A549 treated with DMSO at 1 μM for 4 hours (cell line): ENCODE results near the gene ZNF99. TPM values are rescaled to one million over a fixed set of nuclear protein-coding genes. Genes with fewer than 3 reads are reported as not detected.

Experiments used
- total RNA-seq: library from RNA; stranded (reverse); fragments of 200-300 nt; extraction: Qiagen RNA extraction; gene quantifications from 5 replicates; pipeline ENCODE4 v1.2.3, GENCODE V29; 2022; ENCODE audit warnings: low read depth

Gene ZNF99
- total RNA-seq: not detected in 5 replicates

DNA sequence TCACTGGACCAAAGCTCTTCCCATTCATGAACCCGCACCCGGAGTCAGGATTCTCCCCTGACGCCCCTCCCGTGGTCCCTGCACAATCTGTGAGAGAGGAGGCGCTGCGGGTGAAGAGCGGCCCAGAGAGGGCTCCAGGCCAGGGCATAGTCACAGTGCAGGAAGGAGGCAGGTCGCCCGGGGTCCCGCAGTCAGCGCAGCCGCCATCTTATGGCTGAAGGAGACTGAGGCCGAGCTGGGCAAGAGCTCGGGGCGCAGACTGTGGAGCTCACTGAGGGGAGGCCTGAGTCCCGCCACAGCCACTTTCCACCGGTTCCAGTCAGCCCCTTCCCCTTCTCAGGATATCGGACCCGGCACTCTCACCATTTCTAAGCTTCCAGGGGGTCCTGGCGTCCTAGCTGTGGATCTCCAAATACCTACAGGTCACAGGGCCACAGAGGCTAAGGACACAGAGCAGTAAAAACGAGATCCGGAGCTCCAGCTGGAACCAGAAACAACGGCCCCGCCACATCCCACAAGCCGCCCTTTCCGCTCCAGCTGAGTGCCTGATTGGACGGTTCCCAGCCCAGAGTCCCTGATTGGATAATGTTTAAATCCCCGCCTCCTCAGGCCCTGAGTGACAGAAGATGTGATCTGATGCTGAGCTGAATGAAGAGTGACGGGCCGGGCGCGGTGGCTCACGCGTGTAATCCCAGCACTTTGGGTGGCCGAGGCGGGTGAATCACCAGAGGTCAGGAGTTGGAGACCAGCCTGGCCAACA, at the start of gene ZNF99:
TSS of gene ZNF99 (minus strand) at position 501 of the 760 bp plus-strand sequence. CDS start at position 366, 135 bp downstream.

DNA sequence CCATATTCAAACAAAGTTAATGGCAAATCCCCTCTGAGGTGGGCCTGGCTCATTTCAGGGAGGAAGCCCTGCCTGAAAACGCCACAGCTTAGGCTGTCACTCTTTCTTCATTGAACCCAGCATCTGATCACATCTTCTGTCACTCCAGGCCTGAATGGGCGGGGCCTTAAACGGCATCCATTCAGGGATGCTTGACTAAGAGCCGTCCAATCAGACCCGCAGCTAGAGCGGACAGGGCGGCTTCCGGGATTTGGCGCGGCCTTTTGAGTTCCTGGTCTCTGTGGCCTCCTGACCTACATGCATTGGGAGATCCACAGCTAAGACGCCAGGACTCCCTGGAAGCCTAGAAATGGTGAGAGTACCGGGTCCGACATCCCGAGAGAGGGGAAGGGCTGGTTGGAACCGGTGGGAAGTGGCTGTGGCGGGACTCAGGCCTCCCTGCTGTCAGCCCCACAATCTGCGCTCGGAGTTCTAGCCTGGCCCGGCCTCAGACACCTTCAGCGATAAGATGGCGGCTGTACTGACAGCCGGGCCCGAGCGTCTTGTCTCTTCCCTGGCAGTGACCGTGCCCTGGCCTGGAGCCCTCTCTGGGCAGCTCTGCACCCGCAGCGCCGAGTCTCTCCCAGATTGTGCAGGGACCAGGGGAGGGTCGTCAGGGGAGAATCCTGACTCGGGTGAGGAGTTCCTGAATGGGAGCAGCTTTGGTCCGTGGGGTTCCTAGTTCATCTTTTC, 48.2 kb upstream of the ZNF99 start, which contains the start of gene ZNF723:
TSS of gene ZNF723 (plus strand) at position 261 of the 732 bp plus-strand sequence. CDS start at position 350, 89 bp downstream.

Other genes with a start within 250 kb of the ZNF99 start
- gene ZNF492, start 149.8 kb downstream of the ZNF99 start, total RNA-seq: not detected in 5 replicates
- not detected in 5 replicates for gene ZNF723, start 48.1 kb upstream of the ZNF99 start, total RNA-seq
- not detected in 5 replicates for gene ZNF728, start 219.0 kb upstream of the ZNF99 start, total RNA-seq